H4 (cell line): Measurements from ENCODE around the gene LIPE. TPM values are rescaled to one million over a fixed set of nuclear protein-coding genes. Genes with fewer than 3 reads are reported as not detected.
A peak's percentile ranks its signal among the peaks of the same experiment; 100 is the strongest.
"Not testable (repeated sequence)": the region's sequence is repeated elsewhere in the genome, so short reads cannot be mapped to it uniquely, and the experiment has no call there.

Experiments
- DNase-seq: peaks from one replicate; pipeline ENCODE4 v3.0.0-alpha.2; 2015; ENCODE audit warnings: low spot score
- total RNA-seq: library from RNA; depleted of rRNA; stranded (reverse); fragments of >200 nt; shearing (Covaris generic); gene quantifications from 2 replicates; pipeline ENCODE4 v1.2.3, GENCODE V29; 2014

The LIPE gene
- total RNA-seq, 1 experiment from 2014 or later, result 1.2 TPM

DNA sequence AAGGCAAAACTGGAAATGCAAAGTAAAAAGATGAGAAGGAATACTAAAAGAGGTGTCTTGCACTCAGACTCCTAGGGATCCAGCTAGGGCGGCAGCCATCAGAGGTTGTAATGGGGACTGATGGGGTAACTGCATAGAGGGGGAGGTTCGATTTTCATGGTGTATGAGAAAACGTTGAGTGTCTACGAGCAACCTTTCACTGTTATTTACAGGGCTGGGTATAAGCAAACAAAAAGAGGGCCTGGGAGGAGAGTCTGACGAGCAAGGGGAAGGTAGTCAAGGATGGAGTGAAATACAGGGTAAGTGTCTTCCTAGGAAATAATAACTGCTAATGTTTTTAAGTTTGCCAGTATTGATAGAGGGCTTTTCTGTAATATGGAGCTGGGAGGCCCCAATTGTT is 21.1 kb upstream of the LIPE start:
- not testable (repeated sequence) for DNase-seq

DNA sequence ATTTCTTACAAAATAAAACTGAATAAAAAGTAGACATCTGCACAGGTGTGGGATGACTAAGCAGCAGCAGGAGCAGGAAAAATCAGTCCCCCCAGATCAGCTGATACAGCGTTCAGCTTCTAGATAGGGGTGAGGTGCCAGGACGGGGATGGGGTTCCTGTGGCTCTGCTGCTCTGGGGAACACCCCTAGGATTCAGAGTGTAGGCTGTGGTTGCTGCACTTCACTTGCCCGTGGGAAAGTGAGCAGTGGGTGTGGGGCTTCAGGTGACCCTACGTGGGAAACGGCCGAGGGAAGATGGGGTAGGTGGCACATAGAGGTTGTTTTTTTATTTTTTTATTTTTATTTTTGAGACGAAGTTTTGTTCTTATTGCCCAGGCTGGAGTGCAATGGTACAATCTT is 18.8 kb upstream of the LIPE start:
- no peak for DNase-seq

DNA sequence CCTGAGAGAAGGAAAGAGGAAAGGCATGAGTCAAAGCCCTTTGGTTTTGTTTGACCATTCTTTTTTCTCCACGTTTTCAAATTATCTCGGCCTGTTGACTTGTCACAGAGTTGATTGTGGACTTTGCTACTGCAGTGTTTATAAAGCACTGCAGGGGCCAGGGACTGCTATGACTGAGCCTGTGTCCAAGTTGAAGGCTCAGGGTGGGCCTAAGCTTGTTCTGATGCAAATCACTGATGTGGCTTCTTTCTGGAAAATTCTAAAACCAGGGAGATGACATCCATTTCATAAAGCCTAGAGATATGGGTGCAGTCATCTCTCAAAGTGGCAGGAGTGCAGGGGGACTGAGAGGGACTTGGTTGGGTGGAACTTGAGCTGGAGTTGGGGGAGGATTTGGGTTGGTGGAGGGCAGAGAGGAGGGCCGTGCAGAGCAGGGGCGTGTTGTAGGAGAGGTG is 16.8 kb upstream of the LIPE start:
- DNase-seq, result no peak

DNA sequence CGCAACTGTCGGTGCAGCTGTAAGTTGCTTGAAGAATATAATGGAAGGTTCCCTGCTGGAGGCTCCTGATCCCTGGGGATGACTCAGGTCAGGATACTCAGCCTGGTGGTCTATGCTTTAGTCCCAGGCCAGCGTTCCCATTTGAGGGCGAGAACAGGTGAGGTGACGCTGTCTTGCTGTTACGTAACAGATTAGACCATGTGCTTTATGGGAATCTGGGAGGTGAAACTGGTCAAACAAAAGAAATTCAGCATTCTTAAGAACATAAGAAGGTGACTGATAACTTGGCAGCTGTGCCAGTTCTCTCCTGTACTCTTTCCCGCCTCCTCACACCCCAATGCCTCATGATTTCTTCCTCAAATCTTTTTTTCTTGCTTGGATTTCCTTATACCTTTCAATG is 15.6 kb upstream of the LIPE start, which contains the start of gene CXCL17:
TSS of gene CXCL17 (minus strand) at position 114 of the 400 bp plus-strand sequence. CDS start 114 bp downstream, outside the sequence.
- DNase-seq, result no peak

DNA sequence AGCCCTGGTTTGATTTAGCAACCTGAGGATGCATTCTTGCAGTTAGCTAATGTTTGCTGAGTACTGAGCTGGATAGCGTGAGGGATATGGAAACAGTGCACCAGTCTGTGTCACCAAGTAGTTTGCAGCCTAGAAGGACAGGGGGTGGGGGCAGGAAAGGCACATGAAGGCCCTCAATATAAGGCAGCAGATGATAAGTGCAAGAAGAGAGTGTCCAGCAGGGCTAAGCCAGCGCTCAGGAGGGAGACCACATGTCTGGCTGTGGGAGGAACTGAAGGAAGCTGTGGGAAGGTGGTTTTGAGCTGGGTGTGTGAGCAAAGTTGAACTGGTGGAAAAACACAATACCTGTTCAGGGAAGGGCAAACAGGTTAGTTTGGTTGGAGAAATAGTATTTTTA is 13.9 kb upstream of the LIPE start:
- no peak for DNase-seq

DNA sequence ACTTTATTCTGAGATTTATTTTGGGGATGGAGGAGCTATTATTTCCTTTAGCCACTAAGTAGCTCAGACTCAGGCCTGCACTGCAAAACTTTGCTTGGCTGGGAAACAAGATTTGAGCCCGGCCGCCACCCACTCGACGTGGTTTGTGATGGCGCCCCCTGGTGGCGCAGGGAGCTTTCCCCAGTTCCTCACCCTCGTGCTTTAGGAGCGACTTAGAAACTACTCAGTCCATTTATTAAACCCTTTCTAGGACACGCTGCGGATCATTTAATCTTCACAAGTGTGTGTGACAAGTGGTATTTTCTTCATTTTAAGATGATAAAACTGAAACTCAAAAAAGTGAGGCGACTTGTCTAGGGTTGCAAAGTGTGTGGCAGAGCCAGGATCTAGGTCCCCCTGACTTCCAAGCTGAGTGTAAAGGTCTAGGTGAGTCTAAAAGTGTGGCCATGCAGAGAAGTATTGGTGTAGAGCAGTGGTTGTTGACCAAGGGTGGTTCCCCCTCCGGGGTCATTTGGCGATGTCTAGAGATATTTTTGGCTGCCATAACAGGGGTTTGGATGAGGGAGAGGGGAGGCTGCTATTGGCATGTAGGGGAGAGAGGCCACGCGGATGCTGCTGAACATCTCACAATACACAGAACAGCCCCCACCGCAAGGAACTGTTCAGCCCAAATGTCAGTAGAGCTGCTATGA is 13.3 kb upstream of the LIPE start:
- DNase-seq, result peak; percentile 48

DNA sequence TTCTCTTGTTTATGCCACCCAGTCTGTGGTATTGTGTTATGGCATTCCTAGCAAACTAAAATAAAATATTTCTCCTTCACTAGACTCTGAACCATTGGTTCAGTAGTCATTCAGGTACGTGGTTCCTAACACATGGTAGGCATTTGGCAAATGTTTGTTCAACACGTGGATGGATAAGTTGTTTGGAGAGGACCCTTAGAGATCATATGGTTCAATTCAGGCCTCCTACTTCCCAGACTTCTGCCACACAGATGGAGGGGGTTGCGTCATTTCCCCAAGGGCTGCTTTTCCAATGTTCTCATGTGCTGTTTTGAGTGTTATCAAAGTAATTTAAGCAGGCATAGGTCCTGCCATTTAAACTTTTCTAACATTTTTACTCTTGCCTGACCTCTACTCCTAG is 8.8 kb upstream of the LIPE start:
- no peak for DNase-seq

DNA sequence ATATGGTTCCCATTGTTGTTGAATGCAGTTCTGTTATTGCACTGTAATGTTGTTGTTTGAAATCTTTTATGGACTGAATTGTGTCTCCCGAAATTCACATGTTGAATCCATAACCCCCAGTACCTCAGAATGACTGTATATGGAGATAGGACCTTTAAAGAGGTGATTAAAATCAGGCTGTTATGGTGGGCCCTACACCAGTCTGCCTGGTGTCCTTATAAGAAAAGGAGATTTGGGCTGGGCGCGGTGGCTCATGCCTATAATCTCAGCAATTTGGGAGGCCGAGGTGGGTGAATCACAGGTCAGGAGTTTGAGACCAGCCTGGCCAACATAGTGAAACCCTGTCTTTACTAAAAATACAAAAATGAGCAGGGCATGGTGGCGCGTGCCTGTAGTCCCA is 8.1 kb upstream of the LIPE start:
- no peak for DNase-seq

DNA sequence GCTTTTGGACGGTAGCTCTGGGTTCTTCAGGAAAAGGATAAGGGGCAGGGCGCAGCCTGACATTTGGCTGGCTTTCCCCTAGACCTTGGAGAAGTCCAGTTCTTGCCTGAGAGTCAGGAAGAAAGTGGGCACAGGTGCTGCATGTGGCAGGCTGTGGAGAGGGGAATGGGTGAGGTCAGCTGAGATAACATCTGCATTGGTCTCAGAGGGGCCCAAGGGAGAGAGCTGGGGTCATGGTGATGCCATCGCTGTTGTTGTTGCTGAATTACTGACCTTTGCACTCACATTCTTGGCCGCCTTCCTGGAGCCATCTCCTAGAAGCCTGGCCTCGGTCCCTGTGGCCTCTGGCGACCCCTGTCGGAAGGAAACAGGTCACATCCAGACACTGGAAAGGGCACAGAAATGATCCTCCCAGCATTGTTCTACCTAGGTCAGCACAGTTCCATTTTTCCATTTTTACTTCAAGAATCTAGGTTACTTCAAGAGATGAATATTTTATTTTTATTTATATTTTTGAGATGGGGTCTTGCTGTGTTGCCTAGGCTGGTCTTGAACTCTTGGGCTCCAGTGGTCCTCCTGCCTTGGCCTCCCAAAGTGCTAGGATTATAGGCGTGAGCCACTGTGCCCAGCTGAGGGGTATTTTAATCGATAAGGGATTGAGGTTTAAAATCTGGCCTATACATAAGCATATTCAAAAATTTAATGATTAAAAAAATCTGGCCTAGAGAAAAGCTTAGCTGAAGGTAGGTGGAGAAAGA is 6.5 kb upstream of the LIPE start:
- peak; percentile 61 for DNase-seq

DNA sequence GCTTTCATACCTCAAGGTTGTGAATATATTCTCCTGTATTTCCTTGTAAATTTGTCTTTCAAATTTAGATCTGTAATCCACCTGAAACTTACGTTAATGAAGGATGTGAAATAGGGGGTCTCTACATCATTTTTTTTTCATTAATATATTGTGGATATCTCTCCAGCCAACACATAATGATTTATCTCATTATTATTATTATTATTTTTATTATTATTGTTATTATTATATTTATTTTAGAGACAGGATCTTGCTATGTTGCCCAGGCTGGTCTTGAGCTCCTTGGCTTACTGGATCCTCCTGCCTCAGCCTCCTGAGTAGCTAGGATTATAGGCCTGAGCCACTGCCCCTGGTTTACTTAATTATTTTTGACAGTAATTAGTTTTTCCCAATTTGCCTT is 4.3 kb upstream of the LIPE start:
- no peak for DNase-seq

DNA sequence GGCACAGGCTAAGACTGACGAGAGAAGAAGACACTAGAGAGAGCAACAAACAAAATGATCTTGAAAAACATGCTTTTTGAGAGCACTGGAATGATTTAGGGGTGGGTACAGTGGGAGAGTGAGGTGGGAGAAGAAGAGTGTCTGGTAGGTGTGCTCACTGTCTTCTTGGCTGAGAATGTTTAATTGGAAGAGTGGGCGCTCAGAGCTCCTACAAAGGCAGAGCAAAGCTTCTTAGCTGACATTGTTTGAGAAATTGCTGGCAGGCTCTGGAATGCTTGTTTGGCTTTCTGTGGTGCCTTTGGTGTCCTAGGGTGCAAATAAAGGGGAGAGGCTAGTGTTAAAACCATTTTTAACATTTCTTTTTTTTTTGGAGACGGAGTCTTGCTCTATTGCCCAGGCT is 1.5 kb upstream of the LIPE start:
- DNase-seq, result no peak

DNA sequence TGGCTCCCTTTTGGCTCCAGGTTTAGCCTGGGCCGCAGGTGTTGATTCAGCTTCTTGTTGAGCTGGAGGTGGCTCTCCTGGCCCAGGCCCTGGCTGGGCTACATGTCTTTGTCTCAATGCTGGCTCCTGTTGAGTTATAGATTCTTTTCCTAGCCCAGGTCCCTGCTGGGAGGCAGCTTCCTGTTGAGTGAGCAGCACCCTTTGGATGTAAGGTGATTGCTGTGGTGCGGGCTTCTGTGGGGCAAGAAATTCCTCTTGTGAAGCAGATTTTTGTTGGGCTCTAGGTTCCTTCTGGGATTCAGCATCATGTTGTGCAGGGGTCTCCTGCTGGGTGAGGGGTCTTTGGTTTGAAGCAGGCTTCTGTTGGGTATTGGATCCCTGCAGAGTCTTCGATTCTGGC is 545 bp downstream of the LIPE start:
- DNase-seq, result no peak

DNA sequence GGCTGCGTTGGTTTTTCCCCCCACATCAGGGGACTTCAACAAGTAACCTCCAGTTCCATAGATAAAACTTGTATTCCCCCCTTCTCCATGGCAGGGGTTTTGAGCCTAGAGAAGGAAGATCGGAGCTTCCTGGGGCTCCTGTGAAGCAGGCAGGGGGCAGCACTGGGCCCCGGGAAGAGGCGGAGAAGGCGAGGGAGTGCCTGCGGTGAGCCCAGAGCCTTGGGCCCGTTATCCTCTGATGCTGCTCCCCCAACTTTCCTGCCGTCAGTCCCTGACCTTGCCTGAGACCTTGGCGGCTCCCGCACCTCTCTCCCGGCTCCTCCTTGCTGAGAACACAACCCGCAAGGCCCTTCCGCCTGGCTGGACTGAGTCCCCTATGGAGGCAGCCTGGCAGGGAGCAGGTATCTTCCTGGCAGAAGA is 2.5 kb downstream of the LIPE start:
- no peak for DNase-seq

DNA sequence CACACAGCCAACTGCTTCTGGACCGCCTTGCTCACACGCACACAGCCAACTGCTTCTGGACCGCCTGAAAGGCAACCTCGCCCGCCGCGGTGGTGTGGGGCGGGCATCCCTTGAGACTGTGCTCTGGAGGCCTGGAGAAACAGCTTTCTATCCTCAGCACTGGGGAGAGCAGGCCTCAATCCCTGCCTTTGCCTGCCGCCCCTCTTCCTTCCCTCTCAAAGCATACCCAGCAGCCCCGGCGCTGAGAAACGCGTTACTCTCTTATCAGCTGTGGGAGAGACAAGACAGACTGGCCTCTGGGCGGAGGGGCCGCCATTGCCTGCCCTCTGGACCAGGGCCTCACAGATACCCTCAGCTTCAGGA is 2.9 kb downstream of the LIPE start:
- DNase-seq, result no peak

DNA sequence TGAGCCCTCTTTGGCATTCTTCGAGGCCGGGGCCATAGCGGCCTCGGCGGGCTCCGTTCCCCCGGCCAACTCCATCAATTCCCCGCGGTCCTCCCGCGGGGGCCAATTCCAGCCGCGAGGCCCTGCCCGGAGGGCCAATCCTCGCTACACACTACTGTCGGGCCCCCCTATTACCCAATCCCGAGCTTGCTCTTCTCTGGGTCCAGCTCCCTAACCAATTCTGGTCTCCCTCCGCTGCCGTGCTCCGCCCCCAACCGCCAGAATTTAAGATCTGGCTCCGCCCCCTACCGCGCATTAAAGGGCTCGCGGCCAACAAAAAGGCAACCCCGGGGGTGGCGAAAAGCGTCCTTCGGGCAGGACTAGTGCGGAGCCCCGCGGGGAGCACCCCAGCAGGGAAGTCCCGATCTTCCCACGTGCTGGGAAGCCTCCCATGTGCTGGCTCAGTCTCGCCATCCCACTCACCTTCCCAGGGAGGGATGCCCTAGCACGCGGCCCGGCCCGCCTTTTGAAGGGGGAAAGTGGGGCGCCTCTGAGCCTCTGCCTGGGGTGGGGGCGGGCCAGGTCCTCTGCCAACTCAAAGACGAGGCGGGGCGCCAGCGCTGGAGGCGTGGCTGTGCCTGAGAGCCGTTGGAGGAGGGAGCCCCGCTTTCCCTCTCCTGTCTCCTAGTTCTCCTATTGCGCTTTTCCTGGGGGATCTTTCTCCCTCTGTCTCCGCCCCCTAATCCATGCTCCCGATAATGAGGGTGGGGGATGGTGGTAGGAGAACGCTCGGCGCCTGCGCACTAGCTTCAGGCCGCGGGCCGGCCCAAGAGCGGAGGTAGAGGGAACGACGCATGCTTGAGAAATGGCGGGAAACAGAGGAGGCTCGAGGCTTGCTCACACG is 3.5 kb downstream of the LIPE start:
- peak; percentile 52 for DNase-seq

DNA sequence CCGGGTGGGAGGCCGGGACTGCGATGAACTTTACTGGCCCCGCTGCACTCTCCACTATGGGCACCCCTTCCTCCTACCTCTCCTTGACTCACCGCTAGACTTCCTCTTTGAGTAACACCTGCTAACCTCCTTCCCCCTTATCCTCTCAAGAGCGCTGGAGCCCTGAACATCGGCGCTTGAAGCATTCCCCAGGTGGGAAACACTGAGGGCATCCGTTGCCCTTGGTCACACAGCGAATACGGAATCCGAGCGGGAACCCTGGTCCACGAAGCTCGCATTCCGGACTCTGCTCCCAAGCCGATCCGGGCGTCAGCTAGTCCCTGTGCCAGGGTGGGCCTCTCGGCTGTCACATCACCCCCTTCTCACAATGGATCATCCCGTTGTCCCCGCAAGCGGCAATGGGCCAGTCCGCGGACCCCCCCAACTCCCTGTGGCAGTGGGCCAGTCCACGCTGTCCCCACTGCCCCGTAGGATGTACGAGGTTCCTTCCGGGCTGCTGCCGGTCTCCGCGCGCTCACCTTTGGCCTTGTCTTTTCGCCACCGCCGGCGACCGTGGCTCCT is 4.2 kb downstream of the LIPE start:
- DNase-seq, result no peak

DNA sequence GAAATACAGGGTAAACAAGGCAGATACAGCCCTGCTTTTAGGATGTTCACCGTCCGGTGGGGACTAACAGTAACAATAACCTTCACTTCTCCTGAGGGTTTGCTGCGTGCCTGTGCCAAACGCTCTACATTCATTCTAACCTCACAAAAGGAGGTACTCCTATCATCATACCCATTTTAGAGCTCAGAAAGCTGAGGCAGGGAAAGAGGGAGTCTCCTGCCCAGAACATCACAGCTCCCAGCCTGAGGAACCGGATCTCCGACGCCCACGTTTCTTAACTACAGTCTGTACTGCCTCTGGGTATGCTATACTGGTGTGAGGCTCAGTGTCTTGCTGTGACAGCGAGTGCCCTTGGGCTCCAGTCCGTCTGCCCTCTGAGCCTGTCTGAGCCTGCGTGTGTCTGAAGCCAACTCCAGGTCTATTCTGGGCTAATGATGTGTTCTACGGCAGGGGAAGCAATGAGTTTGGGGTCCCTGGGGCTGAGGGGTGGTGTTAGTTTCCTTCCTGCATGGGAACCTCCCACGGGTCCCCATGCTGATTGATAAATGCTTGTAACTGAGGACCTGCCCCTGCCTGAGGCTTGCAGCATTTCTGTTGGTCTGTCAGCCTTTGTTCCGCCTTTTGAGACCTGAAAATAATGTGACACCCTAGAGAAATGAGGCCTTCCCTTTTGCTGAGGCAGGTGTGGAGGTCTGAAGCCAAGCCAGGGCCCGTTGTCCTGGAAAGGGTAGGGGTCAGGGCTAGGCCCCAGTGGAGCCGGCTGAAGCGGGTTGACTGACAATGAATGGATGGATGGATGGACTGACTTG is 4.9 kb downstream of the LIPE start:
- DNase-seq, result no peak

DNA sequence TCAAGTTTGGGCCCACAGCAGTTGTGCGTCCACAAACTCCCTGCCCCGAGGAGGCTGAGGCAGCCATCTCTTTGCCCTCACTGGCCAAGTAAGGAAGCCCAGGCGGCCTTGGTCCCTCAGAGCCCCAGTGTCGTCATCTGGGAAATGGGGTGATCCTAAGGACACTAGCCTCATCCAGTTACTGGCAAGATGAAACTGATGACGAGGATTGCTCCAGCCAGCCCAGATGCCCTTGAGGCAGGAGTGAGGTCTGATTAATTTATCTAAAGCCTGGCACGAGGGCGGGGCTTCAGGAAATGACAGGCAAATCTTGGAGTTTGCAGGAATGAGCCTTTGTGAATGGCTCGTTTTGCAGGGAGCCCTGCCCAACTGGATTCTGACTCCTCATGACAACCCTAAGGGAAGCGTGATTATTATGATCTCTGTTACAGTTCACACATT is 5.6 kb downstream of the LIPE start:
- DNase-seq, result no peak

DNA sequence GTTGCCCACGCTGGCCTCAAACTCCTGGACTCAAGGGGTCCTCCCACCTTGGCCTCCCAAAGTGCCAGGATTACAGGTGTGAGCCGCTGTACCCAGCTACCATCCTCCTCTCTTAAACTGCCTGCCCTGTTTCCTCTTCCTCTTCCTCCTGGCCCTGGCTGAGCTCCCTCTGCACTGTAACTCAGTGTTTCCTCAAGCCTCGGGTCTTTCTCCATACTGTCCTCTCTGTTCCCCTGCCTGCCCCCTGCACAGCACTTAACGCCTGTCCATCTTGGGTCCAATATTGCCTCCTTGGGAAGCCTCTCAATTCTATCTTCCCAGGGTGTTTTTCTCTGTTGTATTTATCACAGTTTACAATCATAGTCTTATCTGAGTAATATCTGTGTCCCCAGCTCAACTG is 6.1 kb downstream of the LIPE start:
- no peak for DNase-seq

DNA sequence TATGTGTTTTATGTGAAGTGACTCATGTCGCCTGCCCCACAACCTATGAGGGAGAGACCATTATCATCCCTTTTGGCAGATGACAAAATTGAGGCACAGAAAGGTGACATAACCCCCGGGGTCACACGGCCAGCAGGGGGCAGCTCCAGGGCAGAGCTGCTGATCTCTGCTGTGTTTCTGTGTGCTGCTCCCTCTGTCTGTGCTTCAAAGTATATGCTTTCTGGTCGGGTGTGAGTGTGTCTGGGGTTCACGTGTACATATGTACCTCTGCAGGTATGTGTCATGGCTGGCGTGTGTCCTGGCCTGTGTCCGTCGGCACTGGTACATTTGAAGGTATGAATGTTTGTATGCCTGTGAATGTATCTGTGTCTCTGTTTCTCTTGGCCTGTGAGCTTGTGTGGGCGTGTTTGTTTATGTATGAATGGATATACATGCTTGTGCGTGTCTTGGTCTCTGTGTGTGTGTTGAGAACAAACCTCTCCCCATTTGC is 7.1 kb downstream of the LIPE start:
- DNase-seq, result peak; percentile 68

DNA sequence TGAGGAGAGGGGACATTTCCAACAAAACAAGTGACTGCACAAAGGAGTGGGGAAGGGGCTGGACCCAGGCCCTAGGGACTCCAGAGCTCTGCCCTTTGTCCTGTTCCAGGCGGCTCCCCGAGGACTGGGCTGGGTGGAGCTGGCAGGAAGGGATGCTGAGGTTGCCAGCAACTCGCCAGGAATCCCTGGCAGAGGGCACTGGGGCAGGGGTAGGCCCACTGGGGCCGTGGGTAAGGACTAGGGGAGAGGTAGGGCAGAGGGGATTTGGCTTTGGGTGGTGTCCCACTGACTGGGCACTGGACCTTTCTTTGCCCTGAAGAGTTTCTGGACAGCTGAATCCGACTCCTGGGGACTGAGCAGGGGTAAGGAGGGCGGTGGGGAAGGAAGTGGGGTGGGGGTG is 7.9 kb downstream of the LIPE start:
- DNase-seq, result no peak
